Measurements from ENCODE around the gene AGMAT.

DNA sequence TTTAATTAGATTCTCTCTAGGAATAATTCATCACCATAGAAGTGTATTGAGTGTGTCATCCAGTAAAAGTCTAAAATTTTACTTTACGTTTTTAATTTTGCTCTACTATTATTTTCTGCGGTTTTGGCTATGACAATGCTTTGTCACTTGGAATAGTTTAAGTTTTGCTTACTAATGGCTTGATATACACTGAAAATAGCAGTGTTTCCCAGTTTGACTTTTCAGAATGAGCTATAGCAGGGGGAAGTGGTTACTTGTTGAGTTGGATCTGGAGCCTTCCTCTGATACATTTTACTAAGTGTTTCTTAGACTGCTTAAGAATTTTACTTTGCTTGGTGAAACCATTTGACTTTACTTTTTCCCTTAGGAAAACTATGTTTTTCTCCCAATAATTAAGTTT is 53.2 kb downstream of the AGMAT start:
- TF ChIP-seq, protein P1, sequence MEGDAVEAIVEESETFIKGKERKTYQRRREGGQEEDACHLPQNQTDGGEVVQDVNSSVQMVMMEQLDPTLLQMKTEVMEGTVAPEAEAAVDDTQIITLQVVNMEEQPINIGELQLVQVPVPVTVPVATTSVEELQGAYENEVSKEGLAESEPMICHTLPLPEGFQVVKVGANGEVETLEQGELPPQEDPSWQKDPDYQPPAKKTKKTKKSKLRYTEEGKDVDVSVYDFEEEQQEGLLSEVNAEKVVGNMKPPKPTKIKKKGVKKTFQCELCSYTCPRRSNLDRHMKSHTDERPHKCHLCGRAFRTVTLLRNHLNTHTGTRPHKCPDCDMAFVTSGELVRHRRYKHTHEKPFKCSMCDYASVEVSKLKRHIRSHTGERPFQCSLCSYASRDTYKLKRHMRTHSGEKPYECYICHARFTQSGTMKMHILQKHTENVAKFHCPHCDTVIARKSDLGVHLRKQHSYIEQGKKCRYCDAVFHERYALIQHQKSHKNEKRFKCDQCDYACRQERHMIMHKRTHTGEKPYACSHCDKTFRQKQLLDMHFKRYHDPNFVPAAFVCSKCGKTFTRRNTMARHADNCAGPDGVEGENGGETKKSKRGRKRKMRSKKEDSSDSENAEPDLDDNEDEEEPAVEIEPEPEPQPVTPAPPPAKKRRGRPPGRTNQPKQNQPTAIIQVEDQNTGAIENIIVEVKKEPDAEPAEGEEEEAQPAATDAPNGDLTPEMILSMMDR (IDR thresholded peaks at IDR 0.05 in 4 of 5, conservative IDR thresholded peaks at IDR 0.05 in 1 of 5): no peak
- TF ChIP-seq POLR2A (IDR thresholded peaks at IDR 0.05): no peak
